ENCODE measurements around the gene TRIM49C.
"Not testable (repeated sequence)": the region's sequence is repeated elsewhere in the genome, so short reads cannot be mapped to it uniquely, and the experiment has no call there.

TRIM49C gene, protein sequence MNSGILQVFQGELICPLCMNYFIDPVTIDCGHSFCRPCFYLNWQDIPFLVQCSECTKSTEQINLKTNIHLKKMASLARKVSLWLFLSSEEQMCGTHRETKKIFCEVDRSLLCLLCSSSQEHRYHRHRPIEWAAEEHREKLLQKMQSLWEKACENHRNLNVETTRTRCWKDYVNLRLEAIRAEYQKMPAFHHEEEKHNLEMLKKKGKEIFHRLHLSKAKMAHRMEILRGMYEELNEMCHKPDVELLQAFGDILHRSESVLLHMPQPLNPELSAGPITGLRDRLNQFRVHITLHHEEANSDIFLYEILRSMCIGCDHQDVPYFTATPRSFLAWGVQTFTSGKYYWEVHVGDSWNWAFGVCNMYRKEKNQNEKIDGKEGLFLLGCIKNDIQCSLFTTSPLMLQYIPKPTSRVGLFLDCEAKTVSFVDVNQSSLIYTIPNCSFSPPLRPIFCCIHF

GRCh38 chr11:90030806-90031205, at the start of gene TRIM49C:
TRIM49C (plus strand) TSS chr11:90031106; CDS start chr11:90035212, 4,106 bp downstream.
- DNase-seq (ENCODE audit: low read depth in 2 of 2) = not testable (repeated sequence)

GRCh38 chr11:90024184-90024583, 6.7 kb upstream of the TRIM49C start:
- not testable (repeated sequence) for DNase-seq (ENCODE audit: low read depth in 2 of 2)

- DNase-seq (ENCODE audit: low read depth in 2 of 2) = not testable (repeated sequence)
Measured at GRCh38 chr11:90051591-90052209, 20.8 kb downstream of the TRIM49C start.

DNA sequence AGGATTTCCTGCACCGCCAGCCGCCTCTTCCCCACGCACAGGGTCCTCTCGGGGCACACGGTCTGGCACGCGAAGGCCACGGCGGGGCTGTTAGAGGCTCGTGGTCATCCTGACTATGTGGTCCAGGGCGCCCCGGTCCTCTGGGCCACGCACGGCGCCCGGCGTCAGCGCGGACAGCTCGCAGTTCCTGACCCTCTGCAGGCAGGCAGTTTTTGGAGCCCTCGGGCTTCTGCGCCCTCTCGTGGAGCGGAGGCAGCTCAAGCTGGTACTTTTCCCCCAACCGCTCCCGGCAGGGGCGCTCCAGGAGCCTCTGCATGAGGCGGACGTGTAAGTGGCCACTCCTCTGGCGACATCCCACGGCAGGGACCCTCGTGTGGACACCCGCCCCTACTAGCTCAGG, 21.4 kb downstream of the TRIM49C start:
- DNase-seq (ENCODE audit: low read depth in 2 of 2) = not testable (repeated sequence)

DNA sequence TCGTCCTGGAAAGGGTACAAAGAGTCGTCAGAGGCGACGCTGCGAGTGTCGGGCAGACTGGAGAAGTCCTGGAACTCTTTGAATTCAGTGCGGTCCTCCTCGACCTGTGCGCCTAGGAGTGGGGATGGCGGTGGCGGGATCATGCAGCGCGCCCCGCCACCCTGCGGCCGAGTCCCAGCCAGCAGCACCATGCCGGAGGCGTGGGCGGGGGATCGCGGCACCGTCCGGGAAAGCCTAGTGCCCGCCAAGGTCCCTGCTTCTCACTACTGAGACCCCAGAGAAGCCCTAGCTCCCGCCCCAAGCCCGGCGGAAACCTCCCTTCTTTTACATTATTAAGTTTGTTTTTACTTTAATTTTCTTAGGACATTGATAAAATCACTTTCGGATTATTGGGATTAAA, 22.6 kb downstream of the TRIM49C start:
- DNase-seq (ENCODE audit: low read depth in 2 of 2) = not testable (repeated sequence)

DNA sequence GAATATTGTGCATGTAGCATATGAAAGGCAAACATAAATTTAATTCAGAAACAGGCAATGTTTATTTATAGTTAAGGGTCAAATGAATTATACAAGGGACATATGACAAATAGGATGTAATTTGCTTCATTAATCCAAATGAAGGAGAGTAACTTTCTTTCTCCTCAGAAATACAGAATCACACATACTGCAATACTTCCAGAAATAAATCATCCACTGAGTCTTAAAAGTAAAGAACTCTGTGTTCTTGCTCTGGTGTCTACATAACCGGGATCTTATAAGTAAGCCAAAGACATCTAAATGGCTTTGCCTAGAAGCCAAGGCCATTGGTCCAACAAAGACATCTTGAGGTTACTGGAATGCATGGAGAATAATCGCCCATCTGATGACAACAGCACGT, 54.7 kb downstream of the TRIM49C start, which contains the start of gene UBTFL1:
Gene UBTFL1 (plus strand): TSS at position 301 of the 400 bp plus-strand sequence. CDS start 0 bp downstream, at position 301.
- DNase-seq (ENCODE audit: low read depth in 2 of 2) = not testable (repeated sequence)

- not testable (repeated sequence) for DNase-seq (ENCODE audit: low read depth in 2 of 2)
Measured at GRCh38 chr11:90088731-90089130, 57.8 kb downstream of the TRIM49C start.

All from stimulated activated CD4-positive, alpha-beta T cell treated with anti-CD3 and anti-CD28 coated beads, Interleukin-12 subunit alpha, Interleukin-12 subunit beta, amount 100 ng/mL, for 24 hours (primary cell).